Calu3 (cell line): Measurements from ENCODE around the gene C10orf88. TPM values are rescaled to one million over a fixed set of nuclear protein-coding genes. Genes with fewer than 3 reads are reported as not detected.

Experiments
- BruUV-seq: library from RNA; stranded (reverse); fragments of 400-500 nt; replicated peaks from 2 replicates; lab custom pipeline; 2021; lab: Mats Ljungman, UMichigan
- CTCF ChIA-PET: fragments of 300-600 bp; sonication (Branson Sonifier 250); formaldehyde crosslinking; loops from one replicate; lab custom pipeline; 2022; ENCODE audit warnings: antibody characterized with exemption; lab: Charles Lee
- DNase-seq: peaks from one replicate; pipeline ENCODE4 v3.0.0; 2022
- H3K27ac Mint-ChIP-seq: one replicate; pipeline ENCODE4 v1.8.0; 2022; ENCODE audit warnings: mixed read lengths; ENCODE audit not compliant: unreplicated experiment
- H3K27me3 Mint-ChIP-seq: one replicate; pipeline ENCODE4 v1.8.0; 2022; ENCODE audit warnings: mixed read lengths; ENCODE audit not compliant: unreplicated experiment
- H3K36me3 Mint-ChIP-seq: one replicate; pipeline ENCODE4 v1.8.0; 2022; ENCODE audit warnings: mild to moderate bottlenecking, moderate library complexity, mixed read lengths; ENCODE audit not compliant: insufficient read depth, unreplicated experiment
- H3K4me1 Mint-ChIP-seq: one replicate; pipeline ENCODE4 v1.8.0; 2022; ENCODE audit warnings: mild to moderate bottlenecking, low read depth, mixed read lengths; ENCODE audit not compliant: unreplicated experiment
- H3K4me3 Mint-ChIP-seq: one replicate; pipeline ENCODE4 v1.8.0; 2022; ENCODE audit warnings: mild to moderate bottlenecking, low read depth, moderate library complexity, mixed read lengths; ENCODE audit not compliant: unreplicated experiment
- H3K9me3 Mint-ChIP-seq: one replicate; pipeline ENCODE4 v1.8.0; 2022; ENCODE audit warnings: low read depth, mixed read lengths; ENCODE audit not compliant: unreplicated experiment
- CTCF ChIP-seq: fragments of 200-600 bp; IDR thresholded peaks from one replicate; pipeline ENCODE4 v1.8.0; 2022; ENCODE audit warnings: antibody characterized with exemption; ENCODE audit not compliant: unreplicated experiment
- intact Hi-C: fragments of 100-400 bp; cut with micrococcal nuclease; formaldehyde crosslinking; loops from one replicate; pipeline ENCODE4 v1.10.0; 2022; ENCODE audit not compliant: unreplicated experiment
- total RNA-seq: library from RNA; stranded (reverse); gene quantifications from 2 replicates; pipeline ENCODE4 v1.2.3, GENCODE V29; 2022

Gene C10orf88
- total RNA-seq, 1 experiment from 2014 or later = 7.8 TPM

DNA sequence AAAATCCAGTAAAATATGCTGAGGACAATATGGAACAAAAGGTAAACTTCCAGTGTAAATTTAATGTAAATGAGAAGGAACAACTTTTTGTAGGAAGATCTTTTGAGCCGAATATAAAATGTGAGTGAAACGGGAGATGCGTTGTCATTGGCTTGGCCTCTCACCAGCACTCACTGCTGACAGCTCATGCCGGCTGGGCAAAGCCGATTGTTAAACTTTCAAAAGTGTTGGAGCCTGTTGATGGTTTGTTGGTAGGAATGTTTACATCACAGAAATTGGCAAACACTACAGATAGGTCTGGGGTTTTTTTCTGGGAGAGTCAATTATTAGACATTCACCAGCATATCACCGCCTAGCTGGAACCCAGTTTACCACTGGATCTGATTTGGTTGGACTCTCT is 32.3 kb upstream of the C10orf88 start:
- Mint-ChIP-seq H3K36me3 (peaks cover 7% of the 10 kb centered on the region), H3K4me3 (no peak overlapping the region), H3K4me1 (no peaks in the 10 kb centered on the region), H3K27ac (no peak overlapping the region), H3K27me3 (no peaks in the 10 kb centered on the region), H3K9me3 (no peaks in the 10 kb centered on the region)
- DNase-seq = no peak
- no TSS peak for BruUV-seq
- TF ChIP-seq CTCF = no peak
- intact Hi-C loops = no loop called here
- CTCF ChIA-PET = no interaction called here

GRCh38 chr10:122984708-122985107 is 30.7 kb upstream of the C10orf88 start:
- Mint-ChIP-seq H3K4me1 (no peaks in the 10 kb centered on the region), H3K4me3 (no peak overlapping the region), H3K27me3 (no peaks in the 10 kb centered on the region), H3K36me3 (peaks cover 24% of the 10 kb centered on the region), H3K9me3 (no peaks in the 10 kb centered on the region), H3K27ac (no peak overlapping the region)
- no peak for TF ChIP-seq CTCF
- intact Hi-C loops = no loop called here
- BruUV-seq = no TSS peak
- CTCF ChIA-PET = no interaction called here
- no peak for DNase-seq

DNA sequence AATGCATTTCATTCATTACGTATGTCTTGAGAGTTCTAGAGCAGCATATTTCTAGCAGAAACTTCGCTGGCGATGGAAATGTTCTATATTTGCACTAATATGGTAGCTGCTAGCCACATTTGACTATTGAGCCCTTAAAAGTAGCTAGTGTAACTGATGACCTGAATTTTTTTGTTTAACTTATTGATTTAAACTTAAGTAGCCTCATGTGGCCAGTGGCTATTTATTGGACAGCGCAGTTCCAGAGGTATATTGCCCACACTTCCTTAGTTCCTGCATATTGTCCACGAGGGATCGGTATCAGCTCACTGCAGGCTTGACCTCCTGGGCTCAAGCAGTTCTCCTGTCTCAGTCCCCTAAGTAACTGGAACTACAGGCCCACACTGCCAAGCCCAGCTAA is 29.9 kb upstream of the C10orf88 start:
- DNase-seq = no peak
- Mint-ChIP-seq H3K9me3 (no peaks in the 10 kb centered on the region), H3K4me1 (no peaks in the 10 kb centered on the region), H3K27me3 (no peaks in the 10 kb centered on the region), H3K4me3 (no peak overlapping the region), H3K36me3 (peaks cover 26% of the 10 kb centered on the region), H3K27ac (no peak overlapping the region)
- no TSS peak for BruUV-seq
- CTCF ChIA-PET = no interaction called here
- no peak for TF ChIP-seq CTCF
- intact Hi-C loops = no loop called here

- Mint-ChIP-seq H3K4me1 (no peaks in the 10 kb centered on the region), H3K9me3 (no peaks in the 10 kb centered on the region), H3K27me3 (no peaks in the 10 kb centered on the region), H3K36me3 (peaks cover 26% of the 10 kb centered on the region), H3K4me3 (peak overlapping the region; percentile 82), H3K27ac (peak overlapping the region; percentile 87)
- CTCF ChIA-PET = interaction anchor here (0.5 kb wide), 1 partner anchor 935 kb away, joined by 3 read pairs; no protein-coding TSS in a partner anchor
- peak; percentile 32 for TF ChIP-seq CTCF
- DNase-seq = peak; percentile 3
- intact Hi-C loops = no loop called here
- TSS peak; percentile 68 for BruUV-seq
These were observed 27.0 kb upstream of the C10orf88 start for GRCh38 chr10:122981066-122981464.
